DMS 273 (cell line): ENCODE data around the gene SELENOO.
"Not testable (repeated sequence)": the region's sequence is repeated elsewhere in the genome, so short reads cannot be mapped to it uniquely, and the experiment has no call there.

ENCODE experiments used
- DNase-seq: peaks from one replicate; lab custom pipeline; 2025; ENCODE audit not compliant: unreplicated experiment; lab: John Stamatoyannopoulos, UW

Gene SELENOO

GRCh38 chr22:50198624-50199017 lies 2.2 kb upstream of the SELENOO start:
- DNase-seq: no peak

DNA sequence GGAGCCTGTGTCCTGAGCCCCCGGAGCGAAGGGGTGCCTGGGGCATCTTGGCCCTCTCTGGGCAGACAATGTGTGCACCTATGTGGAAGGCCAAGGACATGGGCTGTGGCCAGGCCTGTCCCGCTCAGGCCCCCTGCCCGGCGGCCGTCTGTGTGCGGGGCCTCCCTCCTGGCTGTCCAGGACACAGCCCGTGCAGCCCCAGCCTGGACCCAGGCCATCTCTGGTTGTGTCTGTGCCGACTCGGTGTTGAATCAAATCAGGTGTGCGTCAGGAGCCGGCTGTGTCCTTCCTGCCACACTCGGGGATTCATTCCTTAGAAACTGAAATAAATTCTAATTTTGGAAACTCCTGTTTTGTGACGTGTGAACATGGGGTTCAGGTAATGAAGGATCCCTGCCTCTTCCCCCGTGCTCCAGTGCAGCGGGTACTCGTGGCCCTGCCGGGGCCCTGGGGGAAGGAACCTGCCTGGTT lies 1.5 kb upstream of the SELENOO start:
- no peak for DNase-seq

- DNase-seq: peak; percentile 42
Observed at GRCh38 chr22:50199829-50200460, 866 bp upstream of the SELENOO start.

GRCh38 chr22:50201191-50202129 lies 649 bp downstream of the SELENOO start:
- peak; percentile 61 for DNase-seq

- no peak for DNase-seq
Observed at GRCh38 chr22:50202130-50202666, 1.4 kb downstream of the SELENOO start.

GRCh38 chr22:50203288-50203687 lies 2.5 kb downstream of the SELENOO start:
- DNase-seq: no peak

DNA sequence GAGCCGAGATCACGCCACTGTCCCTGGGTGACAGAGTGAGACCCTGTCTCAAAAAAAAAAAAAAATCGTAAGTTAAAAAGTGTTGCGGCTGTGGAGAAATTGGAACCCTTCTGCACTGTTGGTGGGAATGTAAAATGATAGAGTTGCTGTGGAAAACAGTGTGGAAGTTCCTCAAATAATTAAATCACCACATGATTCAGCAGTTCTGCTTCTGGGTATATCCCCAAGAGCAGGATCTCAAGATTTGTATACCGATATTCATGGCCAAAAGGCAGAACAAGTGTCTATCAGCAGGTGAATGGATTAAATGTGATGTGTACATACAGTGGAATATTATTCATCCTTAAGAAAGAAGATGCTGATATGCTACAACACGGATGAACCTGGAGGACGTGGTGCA lies 3.8 kb downstream of the SELENOO start:
- DNase-seq: no peak

DNA sequence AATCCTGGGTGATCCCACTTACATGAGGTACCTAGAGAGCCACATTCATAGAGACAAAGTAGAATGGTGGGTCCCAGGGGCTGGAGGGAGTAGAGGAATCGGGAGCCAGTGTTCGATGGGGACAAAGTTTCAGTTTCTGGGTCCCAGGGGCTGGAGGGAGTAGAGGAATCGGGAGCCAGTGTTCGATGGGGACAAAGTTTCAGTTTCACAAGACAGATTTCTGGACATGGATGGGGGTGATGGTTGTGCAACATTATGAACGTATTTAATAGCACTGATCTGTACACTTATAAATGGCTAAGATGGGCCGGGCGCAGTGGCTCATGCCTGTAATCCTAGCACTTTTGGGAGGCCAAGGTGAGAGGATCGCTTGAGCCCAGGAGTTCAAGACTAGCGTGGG lies 4.2 kb downstream of the SELENOO start:
- not testable (repeated sequence) for DNase-seq

- DNase-seq: no peak
Observed at GRCh38 chr22:50205781-50206569, 5.2 kb downstream of the SELENOO start.

GRCh38 chr22:50206599-50206998 lies 5.8 kb downstream of the SELENOO start:
- peak; percentile 45 for DNase-seq

- no peak for DNase-seq
Observed at GRCh38 chr22:50207383-50208140, 6.8 kb downstream of the SELENOO start.

DNA sequence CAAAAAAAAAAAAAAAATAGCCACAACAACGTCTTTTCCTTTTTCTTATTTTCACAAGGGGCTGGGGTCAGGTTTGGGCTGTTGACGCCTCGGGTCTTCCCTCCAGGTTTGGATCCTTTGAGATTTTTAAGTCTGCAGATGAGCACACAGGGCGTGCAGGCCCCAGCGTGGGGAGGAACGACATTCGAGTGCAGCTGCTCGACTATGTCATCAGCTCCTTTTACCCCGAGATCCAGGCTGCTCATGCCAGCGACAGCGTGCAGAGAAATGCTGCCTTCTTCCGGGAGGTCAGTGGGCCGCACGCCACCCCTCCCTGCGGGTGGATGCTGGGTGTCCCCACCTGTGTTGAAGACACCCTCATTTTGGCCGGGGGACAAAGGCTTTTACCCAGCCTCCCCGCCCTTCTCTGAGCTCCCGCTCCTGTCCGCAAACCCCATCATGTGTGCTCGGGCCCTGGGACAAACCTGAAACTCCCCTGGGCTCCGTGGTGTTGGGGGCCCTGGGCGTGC lies 7.7 kb downstream of the SELENOO start:
- DNase-seq: no peak

DNA sequence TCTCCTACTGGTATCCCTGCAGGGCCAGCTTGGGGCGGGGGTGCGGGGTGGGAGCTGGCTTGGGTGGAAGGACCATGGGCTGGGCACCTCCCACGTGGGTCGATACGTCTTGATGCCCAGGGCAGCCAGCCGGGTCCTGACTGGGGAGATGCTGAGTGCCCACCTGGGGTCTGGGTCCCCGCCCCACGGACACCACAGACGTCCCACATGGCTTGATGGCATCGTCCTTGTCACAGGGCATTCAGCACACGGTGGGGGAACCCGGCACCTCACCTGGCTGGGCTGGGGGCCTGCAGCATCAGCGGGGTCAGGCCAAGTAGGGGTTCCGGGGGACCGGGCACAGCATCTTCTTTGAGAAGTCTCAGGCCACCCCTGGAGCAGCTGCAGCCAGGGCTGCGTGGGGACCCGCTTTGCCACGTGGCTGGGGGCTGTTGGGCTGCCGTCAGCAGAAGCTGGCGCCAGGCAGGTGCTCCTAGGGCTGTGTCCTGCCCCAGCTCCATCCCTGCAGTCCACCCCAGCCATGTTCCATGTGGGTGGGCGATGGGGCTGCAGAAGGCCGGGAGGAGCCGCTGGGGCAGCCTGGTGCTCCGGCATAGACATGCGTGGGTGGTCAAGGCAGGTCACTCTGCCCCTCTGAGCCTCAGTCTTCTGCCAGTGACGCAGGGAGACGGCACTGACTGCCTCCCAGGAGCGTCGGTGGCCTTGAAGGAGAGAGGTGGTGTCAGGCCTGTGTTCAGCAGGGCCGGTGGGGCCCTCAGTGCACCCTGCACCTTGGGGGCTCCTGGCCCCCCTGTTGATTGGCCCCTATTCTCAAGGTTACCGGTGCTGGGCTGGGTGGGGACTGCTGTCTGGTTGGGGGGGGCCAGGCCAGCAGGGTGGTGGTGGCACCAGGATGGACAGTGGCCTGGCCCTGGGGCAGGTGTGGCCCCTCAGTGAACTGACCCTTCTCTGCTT lies 8.4 kb downstream of the SELENOO start:
- no peak for DNase-seq

GRCh38 chr22:50209893-50210292 lies 9.1 kb downstream of the SELENOO start:
- DNase-seq: peak; percentile 78

DNA sequence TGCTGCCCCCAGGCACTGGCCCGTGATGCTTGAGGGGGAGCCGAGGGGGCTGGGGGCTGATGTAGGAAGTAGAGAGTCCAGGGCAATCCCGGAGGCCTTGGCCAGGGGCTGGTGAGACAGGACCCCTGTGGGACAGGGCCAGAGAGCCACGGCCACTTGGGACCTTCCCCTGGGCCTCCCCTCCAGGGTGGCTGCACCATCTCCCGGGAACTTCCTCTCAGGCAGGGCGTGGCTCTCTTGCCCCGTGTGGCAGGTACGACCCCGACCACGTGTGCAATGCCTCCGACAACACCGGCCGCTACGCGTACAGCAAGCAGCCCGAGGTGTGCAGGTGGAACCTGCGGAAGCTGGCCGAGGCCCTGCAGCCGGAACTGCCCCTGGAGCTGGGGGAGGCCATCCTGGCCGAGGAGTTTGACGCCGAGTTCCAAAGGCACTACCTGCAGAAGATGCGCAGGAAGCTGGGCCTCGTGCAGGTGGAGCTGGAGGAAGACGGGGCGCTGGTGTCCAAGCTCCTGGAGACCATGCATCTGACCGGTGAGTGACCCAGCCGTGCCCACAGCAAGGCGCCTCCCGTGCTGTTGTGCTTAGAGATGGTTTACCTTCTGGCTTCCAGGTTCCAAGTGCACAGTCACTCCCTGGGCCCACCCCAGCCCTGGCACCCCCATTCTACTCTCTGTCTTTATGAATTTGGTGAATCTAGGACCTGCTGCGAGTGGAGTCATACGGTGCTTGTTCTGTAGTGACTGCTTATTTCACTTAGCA lies 9.7 kb downstream of the SELENOO start:
- DNase-seq: no peak

GRCh38 chr22:50211147-50211546 lies 10.3 kb downstream of the SELENOO start:
- no peak for DNase-seq

GRCh38 chr22:50213263-50213662 lies 12.5 kb downstream of the SELENOO start:
- no peak for DNase-seq

DNA sequence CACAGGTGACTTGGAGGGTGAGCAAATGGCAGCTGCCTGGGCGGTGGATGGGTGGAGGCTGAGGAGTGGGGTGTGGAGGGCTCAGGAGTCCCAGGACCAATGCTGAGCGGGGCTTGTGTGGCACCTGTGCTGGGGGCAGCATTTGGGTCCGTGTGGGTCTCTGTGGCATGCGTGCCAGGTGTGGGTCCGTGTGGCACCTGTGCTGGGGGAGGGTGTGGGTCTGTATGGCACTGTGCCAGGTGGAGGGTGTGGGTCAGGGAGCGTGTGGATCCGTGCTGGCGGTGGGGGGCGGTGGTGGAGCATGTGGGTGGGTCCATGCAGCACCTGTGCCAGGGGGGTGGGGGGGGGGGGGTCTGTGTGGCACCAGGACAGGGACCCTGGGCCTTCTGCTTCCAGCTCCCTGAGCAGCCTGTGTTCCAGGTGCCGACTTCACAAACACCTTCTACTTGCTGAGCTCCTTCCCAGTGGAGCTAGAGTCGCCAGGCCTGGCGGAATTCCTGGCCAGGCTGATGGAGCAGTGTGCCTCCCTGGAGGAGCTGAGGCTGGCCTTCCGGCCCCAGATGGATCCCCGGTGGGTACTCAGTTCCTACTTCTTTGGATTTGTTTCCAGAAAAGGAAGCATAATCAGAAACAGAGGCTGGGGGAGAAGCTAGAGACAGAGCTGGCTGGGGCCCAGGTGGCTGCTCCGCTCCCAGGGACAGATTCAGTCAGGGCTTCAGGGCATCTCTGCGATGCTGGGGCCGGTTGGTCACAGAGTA lies 14.7 kb downstream of the SELENOO start:
- no peak for DNase-seq
